DMS79 treated with DMSO at 0.1 percent for 48 hours (cell line): ENCODE measurements around the gene DZANK1.
"Not testable (repeated sequence)": the region's sequence is repeated elsewhere in the genome, so short reads cannot be mapped to it uniquely, and the experiment has no call there.

Source experiments
- DNase-seq: peaks from one replicate; lab custom pipeline; 2025; lab: John Stamatoyannopoulos, UW

The DZANK1 gene

DNA sequence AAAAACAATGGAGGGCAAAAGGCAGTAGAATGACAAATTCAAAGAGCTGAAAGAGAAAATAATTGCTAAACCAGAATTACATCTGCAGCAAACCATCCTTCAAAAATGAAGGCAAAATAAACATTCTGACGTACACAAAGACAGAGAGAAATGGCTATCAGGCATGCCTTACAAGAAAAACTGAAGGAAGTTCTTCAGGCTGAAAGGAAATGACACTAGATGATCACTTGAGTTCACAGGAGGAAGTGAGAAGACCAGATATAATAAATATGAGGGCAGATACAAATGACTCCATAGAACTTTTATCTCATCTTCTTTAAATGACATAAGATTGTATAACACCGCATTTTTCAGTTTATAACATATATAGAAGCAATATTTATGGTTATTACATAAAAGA, 30.0 kb downstream of the DZANK1 start:
- DNase-seq: no peak

DNA sequence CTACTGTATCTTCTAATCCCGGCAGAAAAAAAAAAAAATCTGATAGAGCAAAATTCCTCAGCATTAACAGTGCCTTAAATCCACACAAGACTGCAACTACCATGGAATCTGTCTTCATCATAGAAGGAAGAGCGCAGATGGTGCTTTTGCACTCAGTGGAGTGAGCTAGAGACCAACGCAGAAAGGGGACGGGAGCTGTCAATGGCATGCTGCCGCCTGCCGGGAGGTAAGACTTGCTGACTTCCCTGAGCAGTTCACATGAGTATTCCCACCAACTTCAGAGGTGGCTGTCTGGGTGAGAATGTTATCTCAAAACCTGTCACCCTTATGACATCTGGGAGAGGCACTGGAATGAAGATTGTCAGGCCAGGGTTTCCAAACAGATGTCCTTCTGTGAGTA, 35.6 kb downstream of the DZANK1 start:
- DNase-seq: no peak

DNA sequence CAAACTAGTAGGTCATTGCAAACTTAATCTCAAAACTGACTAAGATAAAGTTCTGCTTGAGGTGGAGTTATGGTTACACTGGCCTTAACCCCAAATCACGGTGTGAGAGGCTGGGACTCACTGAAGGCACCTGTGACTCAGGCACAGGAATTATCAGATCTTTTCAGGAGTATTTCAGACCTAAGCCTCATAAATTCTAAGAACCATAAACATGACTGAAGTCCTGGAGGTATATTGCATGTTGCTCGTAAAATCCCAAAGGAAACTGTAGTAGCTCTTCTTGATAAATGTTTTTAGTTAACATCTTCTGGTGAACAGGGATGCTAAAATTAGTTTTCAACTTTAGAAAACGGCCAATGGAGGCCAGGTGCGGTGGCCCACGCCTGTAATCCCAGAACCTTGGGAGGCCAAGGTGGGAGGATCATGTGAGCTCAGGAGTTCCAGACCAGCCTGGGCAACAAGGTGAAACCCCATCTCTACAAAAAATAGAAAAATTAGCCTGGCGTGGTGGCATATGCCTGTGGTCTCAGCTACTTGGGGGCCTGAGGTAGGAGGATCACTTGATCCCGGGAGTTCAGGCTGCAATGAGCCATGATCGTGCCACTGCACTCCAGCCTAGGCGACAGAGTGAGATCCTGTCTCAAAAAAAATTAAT, 36.5 kb downstream of the DZANK1 start:
- no peak for DNase-seq

DNA sequence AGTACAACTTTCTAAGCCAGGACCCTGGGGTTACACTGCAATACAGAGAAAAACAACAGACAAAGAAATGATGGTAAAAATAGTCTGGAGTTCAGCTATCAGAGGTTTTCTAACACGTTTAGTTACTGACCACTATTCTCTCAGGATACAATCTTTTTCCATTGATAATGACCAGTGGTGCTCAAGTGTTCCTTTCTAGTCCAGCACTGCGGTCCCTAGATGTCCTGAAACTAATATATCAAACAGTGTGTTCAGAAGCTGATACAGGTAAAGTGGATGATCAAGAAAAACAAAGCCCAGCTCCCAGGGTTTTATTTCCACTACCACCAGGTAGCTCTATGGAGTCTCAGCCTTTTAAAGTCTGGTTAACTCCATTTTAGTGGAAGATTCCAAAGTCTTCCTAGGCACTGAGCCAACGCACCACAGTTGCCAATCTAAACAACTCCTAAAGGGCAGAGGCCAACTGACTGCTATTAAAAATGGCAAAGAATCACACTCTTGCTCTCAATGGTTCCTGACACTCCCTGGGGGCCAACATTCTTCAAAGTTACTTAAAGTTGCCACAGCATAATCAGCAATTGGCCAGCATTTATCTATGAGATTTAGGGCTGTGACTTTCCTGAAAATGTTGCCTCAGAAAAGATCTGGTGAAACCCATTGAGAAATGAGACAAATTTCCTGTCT, 38.2 kb downstream of the DZANK1 start:
- no peak for DNase-seq

DNA sequence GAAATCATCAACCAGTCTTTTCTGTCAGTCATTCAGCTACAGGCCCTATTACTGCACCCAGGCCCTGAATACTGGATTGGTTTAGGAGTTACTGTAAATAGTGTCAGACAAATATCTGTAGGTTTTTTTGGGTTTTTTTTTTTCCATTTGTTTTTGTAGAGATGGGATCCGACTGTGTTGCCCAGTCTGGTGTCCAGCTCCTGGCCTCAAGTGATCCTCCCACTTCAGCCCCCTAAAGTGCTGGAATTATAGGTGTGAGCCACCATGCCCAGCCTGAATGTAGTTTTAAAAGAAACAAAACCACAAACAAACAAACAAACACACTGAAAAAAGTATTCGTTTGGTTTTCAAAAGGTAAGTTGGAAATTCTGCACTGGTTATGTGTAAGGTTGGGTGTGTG, 39.6 kb downstream of the DZANK1 start:
- no peak for DNase-seq

DNA sequence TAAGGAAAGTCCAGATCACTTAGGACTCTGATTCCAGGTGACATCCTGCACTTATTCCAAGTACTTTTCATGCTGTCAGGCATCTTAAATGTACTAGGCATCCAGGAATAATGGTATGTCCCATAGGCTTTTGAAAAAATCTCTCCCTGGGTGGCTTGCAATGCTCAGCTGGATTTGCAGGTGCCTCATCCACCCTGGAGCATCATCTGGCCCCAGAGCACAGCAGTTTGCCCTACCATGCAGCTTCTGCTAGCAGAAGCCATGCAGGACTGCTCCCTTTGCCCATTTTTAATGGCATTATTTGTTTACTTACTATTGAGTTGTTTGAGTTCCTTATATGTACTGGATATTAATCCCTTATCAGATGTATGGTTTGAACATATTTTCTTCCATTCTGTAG, 45.2 kb downstream of the DZANK1 start:
- DNase-seq: no peak

DNA sequence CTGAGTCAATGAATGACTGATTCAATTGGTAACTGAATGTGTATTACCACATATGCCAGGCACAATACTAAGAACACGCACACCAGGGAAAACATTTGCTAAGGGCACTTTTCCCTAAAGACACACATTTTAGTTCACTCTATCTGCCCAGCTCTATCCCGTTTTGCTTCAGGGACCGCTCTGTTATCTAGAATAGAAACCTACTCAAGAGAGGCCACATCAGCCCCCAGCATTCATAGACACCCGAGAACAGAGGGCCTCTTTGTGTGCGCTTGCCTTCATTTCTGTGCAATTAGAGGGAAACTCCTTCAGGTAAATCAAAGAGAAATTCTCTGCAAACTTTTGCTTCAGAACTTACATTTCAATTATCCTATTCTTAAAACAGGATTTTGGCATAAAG, 50.3 kb downstream of the DZANK1 start:
- DNase-seq: no peak

DNA sequence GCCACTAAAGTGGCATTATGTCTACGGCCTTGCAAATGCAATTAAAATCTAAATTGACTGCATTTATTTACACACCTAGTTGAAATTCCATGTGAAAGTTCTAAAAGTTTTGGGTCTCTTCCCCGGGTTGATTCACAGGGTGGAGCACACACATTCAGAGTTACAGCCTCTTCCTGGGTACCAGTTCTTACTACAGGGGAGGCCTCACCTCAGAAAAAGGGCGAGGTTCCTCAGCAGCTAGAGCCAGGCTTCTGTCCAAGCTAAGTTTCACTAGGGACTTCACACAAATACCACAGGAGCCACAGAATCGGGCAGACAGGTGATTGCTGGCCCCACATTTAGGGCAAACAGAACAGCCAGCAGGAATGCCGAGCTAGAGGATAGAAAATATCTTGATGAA, 52.7 kb downstream of the DZANK1 start:
- no peak for DNase-seq

DNA sequence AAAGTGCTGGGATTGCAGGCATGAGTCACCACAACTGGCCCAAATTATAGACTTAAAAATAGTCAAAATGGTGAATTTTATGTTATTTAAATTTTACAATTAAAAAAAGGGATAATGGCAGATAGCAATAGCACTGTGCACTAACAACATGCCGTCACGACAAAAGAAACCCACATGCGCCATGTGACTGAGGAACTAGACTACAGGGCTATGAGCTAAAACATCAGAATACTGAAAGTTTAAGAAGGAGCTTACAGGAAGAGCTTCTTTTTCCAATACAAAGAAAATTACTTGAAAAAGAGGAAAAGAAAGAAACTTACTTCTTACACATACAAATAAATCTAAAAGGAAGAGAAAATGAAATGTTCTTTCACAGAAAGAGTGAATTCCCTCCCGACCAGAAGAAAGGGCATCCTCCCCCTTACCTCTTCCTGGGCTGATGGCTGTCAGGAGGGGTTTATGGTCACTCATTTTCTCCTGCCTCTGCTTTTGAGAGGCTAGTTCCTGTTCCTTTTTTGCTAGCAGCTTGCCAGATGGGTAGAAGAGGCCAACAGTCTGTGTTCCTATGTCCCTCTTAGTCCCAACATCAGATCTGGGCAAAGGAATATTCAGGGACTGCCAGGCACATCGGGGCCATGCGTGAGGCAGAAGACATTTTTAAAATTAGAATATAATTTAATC, 54.5 kb downstream of the DZANK1 start:
- no peak for DNase-seq

DNA sequence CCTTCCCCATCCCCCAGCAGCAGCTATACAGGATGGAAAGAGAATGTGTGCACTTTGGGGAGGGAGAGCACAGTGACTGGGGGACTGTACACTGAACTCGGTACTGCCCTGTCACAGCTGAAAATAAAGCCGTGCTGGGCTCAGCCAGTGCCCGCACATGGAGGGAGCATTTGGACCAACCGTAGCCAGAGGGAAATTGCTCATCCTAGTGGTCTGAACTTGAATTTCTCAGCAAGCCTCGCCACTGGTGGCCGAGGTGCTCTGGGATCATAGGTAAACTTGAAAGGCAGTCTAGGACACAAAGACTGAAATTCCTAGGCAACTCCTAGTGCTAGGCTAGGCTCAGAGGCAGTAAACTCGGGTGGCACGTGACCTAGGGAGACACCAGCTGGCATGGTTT, 61.0 kb downstream of the DZANK1 start:
- DNase-seq: no peak

DNA sequence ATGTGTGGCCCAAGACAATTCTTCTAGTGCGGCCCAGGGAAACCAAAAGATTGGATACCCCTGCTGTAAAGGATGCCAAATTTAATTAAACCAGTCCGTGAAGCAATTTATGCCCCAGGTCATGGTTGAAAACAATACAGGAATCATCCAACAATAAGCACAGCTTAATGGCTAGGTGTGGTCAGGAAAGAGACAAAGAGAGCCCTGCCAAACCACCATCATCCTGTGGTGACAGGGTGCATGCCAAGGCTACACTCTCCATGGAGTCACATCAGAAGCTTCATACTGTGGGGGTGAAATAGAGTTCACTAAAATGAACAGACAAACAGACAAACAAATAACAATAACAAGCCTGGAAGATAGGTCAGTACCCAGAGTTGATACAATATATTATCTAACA, 62.7 kb downstream of the DZANK1 start:
- DNase-seq: no peak

DNA sequence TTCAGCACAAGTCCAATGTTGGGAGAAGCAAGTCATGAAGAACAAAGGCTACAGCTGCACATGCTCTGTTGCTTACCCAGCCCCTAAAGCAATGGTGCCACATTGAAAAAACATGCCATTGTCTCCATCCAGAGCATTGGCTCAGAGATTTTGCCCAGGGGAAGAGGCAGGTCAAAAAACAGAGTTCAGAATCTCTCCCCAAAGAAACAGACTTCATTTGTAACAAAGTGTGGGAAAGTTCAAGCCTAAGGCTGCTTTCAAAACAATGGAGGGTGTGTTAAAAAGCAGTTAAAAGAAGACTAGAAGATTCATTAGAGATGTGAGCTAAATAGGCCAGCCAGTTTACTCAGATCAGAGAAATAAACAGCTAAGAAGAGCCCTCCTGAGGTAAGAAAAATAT, 63.6 kb downstream of the DZANK1 start:
- DNase-seq: no peak

DNA sequence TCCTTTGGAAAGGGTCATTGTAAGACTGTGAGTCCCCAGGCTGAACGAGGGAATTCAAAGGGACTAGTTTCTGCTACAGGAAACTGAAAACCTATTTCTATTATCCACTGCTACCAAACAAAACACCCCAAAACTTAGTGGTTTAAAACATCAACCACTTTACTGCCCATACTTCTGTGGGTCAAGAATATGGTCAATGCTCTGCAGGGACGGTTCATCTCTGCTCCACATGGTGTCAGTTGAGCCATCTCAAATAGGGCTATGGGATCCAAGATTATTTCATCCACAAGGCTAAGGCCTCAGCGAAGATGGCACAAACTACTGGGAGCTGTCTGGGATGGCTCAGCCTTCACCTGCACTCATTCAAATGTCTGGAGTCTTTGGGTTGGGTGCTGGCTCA, 65.5 kb downstream of the DZANK1 start:
- DNase-seq: no peak

DNA sequence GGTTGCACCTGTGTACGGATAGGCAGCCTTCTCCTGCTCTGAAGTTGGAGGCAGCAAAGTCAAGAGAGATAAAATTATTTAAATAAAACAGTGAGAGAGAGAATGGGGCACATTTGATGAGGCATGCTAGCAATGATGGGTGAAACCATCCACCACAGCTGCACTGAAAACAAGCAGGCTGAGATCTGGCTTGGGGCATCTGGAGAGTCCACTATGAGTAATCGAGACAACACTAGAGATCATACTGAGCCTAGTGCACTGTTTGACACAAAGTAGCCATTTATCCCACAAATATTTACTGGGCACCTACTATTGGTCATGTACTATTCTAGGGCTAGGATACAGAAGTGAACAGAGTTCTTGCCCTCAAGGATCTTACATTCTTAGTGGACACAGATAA, 66.4 kb downstream of the DZANK1 start:
- no peak for DNase-seq

DNA sequence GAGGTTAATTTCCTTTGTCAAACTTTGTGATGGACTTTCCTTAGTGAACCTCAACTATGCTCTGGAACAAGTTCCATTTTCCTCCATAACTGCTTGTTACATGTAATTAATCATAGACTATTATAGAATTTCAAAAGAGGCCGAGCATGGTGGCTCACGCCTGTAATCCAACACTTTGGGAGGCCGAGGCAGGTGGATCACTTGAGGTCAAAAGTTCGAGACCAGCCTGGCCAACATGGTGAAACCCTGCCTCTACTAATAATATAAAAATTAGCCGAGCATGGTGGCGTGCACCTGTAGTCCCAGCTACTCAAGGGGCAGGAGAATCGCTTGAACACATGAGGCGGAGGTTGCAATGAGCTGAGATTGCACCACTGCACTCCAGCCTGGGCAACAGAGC, 68.1 kb downstream of the DZANK1 start:
- not testable (repeated sequence) for DNase-seq

DNA sequence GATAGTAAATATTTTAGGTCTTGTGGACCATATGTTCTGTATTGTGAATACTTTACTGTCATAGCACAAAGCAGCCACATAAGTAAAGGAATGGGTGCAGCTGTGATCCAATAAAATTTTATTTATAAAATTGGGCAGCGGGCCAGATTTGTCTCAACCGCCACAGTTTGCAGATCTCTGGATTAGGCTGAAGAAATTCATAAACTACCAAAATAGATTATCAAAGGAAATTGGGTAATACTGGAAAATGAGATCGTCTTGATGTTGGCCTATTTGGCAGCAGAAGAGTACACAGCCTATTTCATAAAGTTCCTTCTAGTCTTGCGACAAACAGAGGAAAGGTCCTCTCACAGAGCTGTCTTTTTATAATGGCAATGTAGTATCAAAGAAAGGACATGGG, 69.8 kb downstream of the DZANK1 start:
- no peak for DNase-seq

DNA sequence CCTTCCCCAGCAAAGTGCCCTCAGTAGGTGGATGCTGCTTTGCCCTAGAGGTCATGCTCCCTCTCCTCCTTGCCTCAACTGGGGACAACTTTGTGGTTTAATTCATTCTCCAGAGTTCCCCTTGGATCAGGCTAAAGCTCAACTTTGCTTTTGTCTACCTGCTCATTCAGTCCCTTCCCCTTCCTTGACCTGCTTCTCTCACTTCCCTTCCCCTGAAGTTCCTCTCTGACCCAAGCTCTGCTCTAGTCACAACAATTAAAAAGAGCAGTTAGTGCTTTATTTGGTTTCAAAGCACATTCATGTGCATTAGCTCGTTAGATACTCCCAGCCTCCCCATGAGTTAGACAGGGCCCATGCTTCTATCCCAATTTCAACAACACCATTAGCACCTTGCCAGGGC, 71.3 kb downstream of the DZANK1 start:
- no peak for DNase-seq

DNA sequence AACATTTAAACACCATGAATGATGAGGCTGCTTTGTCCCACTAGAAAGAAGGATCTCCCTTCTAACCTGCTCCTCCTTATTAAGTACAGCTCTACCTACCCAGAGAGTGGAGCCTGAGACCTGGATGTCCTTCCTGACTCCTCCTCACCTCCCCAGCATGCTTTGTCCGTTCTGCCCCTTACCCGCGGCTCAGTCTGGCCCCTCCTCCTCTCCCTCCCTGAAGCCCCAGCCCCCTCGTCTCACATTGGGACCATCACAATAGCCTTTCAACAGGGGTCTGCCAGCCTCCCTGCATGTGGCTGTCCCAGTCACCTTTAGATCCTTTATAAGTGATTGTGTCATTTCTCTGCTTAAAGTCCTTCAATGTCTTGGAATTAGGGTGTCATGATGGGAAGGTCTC, 72.5 kb downstream of the DZANK1 start:
- DNase-seq: no peak

DNA sequence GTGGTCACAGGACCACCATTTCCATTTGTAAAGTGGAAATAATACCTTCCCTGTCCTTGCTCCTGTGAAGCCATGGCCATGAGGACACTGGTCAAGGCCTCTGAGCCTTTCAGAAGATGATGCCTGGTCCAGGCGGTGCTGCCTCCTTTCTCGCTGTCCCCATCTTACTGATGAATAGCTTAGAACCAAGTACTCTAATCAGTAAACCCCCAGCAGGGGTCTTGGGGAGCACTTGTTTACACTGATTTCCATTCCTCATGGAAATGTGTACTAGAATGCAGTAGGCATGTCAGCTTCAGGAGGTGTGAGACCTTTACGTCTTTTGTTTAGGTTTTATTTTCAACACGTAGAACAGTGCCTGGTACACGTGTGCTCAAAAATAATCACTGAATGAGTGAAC, 75.1 kb downstream of the DZANK1 start:
- DNase-seq: no peak

DNA sequence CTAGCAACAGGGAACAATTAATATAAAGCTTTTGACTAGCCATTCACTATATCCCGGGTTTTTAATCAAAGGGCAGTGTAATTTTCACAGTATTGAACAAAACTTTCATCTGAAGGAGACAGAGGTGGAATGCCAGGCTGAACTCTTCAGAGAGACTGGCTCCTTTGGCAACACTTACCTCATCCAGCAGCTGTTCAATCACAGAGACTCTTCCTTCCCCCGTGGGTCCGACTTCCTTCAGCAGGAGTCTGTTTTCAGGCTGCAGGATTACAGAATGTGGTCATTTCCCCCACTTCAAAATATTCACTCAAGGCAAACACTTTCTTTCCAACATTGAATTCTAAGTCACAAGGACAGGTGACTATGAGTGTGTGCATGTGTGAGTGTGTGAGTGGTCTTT, 76.6 kb downstream of the DZANK1 start:
- no peak for DNase-seq

DNA sequence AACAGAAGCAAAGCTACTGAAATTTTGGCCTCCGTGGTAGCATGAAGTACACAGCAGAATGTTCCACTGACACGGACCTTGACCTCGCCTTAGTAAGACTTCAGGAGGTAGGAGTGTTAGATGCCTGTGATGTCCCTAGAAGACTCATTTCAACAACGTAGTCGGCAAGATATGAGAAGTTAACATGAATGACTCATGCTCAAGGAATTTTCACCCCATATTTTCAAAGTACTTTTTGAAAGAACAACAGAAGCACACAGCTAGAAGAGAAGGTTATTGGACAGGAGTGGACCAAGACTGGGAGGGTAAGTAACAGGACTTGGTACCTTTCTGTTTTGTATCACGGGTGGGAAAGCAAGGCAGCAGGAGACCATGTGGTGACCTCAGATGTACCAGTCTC, 78.0 kb downstream of the DZANK1 start:
- no peak for DNase-seq

DNA sequence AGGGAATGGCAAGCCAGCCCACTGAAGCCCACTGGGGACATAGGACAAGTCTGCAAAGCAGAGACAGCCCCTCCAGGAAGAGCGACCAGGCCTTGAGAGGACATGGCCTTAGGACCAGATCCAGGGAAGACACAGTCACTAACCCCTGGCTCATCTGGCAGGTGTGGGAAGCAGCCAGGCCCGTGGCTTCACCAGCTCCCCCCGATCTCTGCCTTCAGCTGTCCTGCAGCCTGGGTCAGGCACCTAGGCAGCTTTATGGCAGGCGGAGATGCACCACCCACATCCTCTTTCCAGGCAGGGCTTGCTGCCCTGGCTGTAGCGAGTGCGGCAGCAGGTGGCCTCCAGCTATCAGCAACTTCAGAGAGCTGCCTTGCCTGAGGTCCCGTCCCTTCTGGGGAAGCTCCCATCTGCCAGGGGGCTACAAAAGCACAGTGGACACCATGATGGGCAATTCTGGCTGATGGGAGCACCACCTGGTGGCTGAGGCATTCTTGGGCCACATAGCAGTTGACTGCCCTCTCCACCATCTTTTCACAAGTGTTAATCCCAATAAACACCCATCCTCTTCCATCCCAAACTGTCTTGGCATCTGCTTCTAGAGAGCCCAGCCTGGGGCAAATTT, 85.8 kb downstream of the DZANK1 start:
- no peak for DNase-seq

DNA sequence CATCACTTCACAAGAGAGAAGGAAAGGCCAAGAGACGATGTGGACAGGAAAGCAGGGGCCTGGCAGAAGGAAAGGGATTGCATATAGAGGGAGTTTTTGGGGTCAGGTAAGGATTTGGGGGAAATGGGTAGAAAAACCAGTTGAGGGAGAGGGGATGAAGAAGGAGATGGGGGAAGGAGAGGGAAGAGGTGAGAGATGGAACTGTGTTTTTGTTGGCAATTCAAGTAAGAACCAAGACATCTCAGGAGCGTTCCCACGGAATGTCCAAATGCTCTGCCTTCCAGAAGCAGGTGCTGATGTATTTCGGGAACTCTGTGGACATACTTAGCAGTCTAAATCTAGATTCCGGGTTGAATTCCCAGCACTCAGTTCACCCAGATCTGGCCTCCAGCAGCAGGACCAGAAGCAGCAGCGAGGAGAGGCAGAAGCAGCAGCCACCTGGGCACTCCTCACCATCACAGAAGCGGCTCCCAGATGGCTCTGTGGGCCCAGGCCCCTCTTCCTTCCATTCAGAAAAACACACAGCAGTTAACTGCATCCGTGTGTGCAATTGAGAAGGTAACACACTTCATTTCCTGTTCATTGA, 88.8 kb downstream of the DZANK1 start:
- DNase-seq: no peak
